ENCODE results near the gene EPS8L2. TPM values are rescaled to one million over a fixed set of nuclear protein-coding genes. Genes with fewer than 3 reads are reported as not detected.

EPS8L2 gene
- total and polyA plus RNA-seq, 2 of the 13 experiments (the other 11 are each of a cell fraction or from before 2014, with no cell fraction given): 89.3 to 416 TPM

DNA sequence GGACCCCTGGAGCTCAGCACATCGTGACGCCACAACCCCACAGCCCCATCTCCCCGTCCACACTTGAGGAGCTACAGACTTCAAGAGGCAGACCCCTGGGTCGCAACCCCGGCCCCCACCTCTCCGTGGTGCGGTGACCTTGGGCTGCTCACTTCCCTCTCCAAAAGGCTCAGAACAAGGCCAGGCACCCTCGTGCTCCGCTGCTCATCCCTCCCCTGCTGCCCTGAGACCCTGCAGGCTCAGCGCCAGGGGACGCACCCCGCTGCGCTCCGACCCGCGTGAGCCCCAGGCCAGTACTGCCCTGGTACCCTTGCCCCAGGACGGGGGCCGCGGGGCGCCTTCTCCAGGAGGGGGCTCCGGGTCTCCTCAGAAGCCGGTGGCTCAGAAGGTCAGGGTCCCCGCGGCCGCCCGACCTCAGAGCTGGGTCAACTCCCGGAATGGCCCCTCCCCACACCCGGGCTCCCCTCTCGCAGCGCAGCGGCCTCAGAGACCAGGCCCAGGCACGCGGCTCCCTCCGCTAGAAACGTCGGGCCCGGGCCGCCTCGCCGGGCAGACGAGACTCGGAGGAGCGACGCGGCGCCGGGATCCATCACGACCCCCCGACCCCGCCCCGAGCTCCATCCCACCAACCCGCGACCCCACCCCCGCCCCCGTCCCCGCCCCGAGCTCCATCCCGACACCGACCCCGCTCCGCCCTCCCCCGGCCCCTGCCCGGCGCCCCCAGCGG lies 70.7 kb downstream of the EPS8L2 start (continued):
- no peak for TF ChIP-seq AKAP8 (CRISPR knock-in tag; IDR thresholded peaks at IDR 0.05)
- TF ChIP-seq, protein P1, sequence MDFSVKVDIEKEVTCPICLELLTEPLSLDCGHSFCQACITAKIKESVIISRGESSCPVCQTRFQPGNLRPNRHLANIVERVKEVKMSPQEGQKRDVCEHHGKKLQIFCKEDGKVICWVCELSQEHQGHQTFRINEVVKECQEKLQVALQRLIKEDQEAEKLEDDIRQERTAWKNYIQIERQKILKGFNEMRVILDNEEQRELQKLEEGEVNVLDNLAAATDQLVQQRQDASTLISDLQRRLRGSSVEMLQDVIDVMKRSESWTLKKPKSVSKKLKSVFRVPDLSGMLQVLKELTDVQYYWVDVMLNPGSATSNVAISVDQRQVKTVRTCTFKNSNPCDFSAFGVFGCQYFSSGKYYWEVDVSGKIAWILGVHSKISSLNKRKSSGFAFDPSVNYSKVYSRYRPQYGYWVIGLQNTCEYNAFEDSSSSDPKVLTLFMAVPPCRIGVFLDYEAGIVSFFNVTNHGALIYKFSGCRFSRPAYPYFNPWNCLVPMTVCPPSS (IDR thresholded peaks at IDR 0.05): no peak
- TF ChIP-seq ZNF703 (CRISPR knock-in tag; IDR thresholded peaks at IDR 0.05; ENCODE audit: borderline replicate concordance): no peak
- no peak for TF ChIP-seq HDAC1 (CRISPR knock-in tag; IDR thresholded peaks at IDR 0.05)
- no peak for TF ChIP-seq KDM1A (CRISPR knock-in tag; IDR thresholded peaks at IDR 0.05)
- 0 out of 2 replicates have a peak, but pooled peaks have one; percentile 66 for TF ChIP-seq ZC3H13 (CRISPR knock-in tag; IDR thresholded peaks at IDR 0.05)
- no peak for TF ChIP-seq ZNF792 (CRISPR knock-in tag; IDR thresholded peaks at IDR 0.05)
- TF ChIP-seq ZNF557 (CRISPR knock-in tag; IDR thresholded peaks at IDR 0.05): no peak
- no peak for TF ChIP-seq TBL1XR1 (IDR thresholded peaks at IDR 0.05; ENCODE audit: borderline replicate concordance, low read length, partially characterized antibody)
- TF ChIP-seq, protein P2, sequence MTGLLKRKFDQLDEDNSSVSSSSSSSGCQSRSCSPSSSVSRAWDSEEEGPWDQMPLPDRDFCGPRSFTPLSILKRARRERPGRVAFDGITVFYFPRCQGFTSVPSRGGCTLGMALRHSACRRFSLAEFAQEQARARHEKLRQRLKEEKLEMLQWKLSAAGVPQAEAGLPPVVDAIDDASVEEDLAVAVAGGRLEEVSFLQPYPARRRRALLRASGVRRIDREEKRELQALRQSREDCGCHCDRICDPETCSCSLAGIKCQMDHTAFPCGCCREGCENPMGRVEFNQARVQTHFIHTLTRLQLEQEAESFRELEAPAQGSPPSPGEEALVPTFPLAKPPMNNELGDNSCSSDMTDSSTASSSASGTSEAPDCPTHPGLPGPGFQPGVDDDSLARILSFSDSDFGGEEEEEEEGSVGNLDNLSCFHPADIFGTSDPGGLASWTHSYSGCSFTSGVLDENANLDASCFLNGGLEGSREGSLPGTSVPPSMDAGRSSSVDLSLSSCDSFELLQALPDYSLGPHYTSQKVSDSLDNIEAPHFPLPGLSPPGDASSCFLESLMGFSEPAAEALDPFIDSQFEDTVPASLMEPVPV (CRISPR knock-in tag; IDR thresholded peaks at IDR 0.05): no peak
- no peak for TF ChIP-seq STAT5B (CRISPR knock-in tag; IDR thresholded peaks at IDR 0.05)
- no peak for TF ChIP-seq GPN1 (CRISPR knock-in tag; IDR thresholded peaks at IDR 0.05; ENCODE audit: borderline replicate concordance)
- no peak for TF ChIP-seq ZNF564 (CRISPR knock-in tag; IDR thresholded peaks at IDR 0.05)
- peak; percentile 21; the same call in 1 of the 2 replicates for TF ChIP-seq PHF20 (CRISPR knock-in tag; IDR thresholded peaks at IDR 0.05)
- no peak for TF ChIP-seq KDM4B (CRISPR knock-in tag; IDR thresholded peaks at IDR 0.05)
- TF ChIP-seq HNF1B (CRISPR knock-in tag; IDR thresholded peaks at IDR 0.05): no peak
- TF ChIP-seq CREBL2 (CRISPR knock-in tag; IDR thresholded peaks at IDR 0.05; ENCODE audit: borderline replicate concordance): 0 out of 2 replicates have a peak, but pooled peaks have one; percentile 61
- no peak for TF ChIP-seq ZNF605 (CRISPR knock-in tag; IDR thresholded peaks at IDR 0.05)
- no peak for TF ChIP-seq ZSCAN5A (CRISPR knock-in tag; IDR thresholded peaks at IDR 0.05; ENCODE audit: borderline replicate concordance)
- TF ChIP-seq ZNF747 (CRISPR knock-in tag; IDR thresholded peaks at IDR 0.05; ENCODE audit: borderline replicate concordance): no peak
- no peak for TF ChIP-seq DPF2 (CRISPR knock-in tag; IDR thresholded peaks at IDR 0.05; ENCODE audit: borderline replicate concordance, low read depth)
- TF ChIP-seq ZNF530 (CRISPR knock-in tag; IDR thresholded peaks at IDR 0.05; ENCODE audit: low read depth): peak; percentile 54; the same call in 1 of the 2 replicates

Measured in HepG2 (cell line).